Sigmoid colon (tissue), 7 donors: ENCODE data around the gene ROBO1. TPM values are rescaled to one million over a fixed set of nuclear protein-coding genes. Genes with fewer than 3 reads are reported as not detected.
"Not testable (repeated sequence)": the region's sequence is repeated elsewhere in the genome, so short reads cannot be mapped to it uniquely, and the experiment has no call there.

Experiments used
- DNase-seq: peaks from one replicate; pipeline ENCODE4 v3.0.0-alpha.2; 2019
- H3K27ac ChIP-seq, 4 donors: fragments of 200-600 bp; sonication (generic); one replicate each; pipeline ENCODE4 v1.5.1; 2016 to 2019; ENCODE audit warnings: mild to moderate bottlenecking in 1 of 4
- H3K27me3 ChIP-seq, 3 donors: fragments of 200-600 bp; sonication (generic); one replicate each; pipeline ENCODE4 v1.5.1; 2019; ENCODE audit warnings: mild to moderate bottlenecking in 1 of 3
- H3K36me3 ChIP-seq, 4 donors: fragments of 200-600 bp; sonication (generic); one replicate each; pipeline ENCODE4 v1.5.1; 2016 to 2019
- H3K4me1 ChIP-seq, 4 donors: fragments of 200-600 bp; sonication (generic); one replicate each; pipeline ENCODE4 v1.5.1; 2017 to 2019
- H3K4me3 ChIP-seq, 4 donors: fragments of 200-600 bp; sonication (generic); one replicate each; pipeline ENCODE4 v1.5.1; 2017 to 2019; ENCODE audit warnings: mild to moderate bottlenecking in 2 of 4, moderate library complexity in 1 of 4
- H3K9me3 ChIP-seq, 4 donors: fragments of 200-600 bp in 3 of 4; sonication (generic) in 3 of 4; one replicate each; pipeline versions ENCODE4 v1.5.1 to v1.6.1; 2013 to 2019
- EP300 ChIP-seq, 4 donors: sonication (generic); formaldehyde crosslinking; IDR thresholded peaks; one replicate each; pipeline ENCODE4 v1.6.1; 2017; ENCODE audit warnings: antibody characterized with exemption in 4 of 4
- POLR2A ChIP-seq, 2 donors: fragments of 450-650 bp; IDR thresholded peaks; one replicate each; pipeline ENCODE4 v1.6.1; 2016; ENCODE audit warnings: antibody characterized with exemption in 2 of 2, mild to moderate bottlenecking in 2 of 2, moderate library complexity in 2 of 2
- POLR2AphosphoS5 ChIP-seq, 4 donors: sonication (generic); formaldehyde crosslinking; IDR thresholded peaks; one replicate each; pipeline ENCODE4 v1.6.1; 2017; ENCODE audit warnings: antibody characterized with exemption in 4 of 4
- WGBS, 2 donors: extraction: QIAGEN DNeasy Blood & Tissue Kit; methylation state at CpG; one replicate each; pipeline ENCODE4 v1.1.7; 2013; 5-methylcytosine and 5-hydroxymethylcytosine counted together
- intact Hi-C: fragments of 100-400 bp; cut with DNase I; formaldehyde crosslinking; loops from one replicate; pipeline ENCODE4 v1.15.1; 2023
- polyA plus RNA-seq, 3 donors: library from polyadenylated mRNA; stranded (reverse); fragments of 200-250 nt; gene quantifications; one replicate each; pipeline ENCODE4 v1.2.3, GENCODE V29; 2013
- total RNA-seq, 4 donors: library from RNA; depleted of rRNA; stranded (reverse); fragments of >200 nt; gene quantifications; one replicate each; pipeline ENCODE4 v1.1.0, GENCODE V29; 2016
- TF ChIP-seq, protein P1 (sequence below), 4 experiments: fragments of 450-650 bp in 3 of 4; fragments of 200-600 bp in 1 of 4; IDR thresholded peaks; one replicate each; pipeline ENCODE4 v1.5.1; 2016 to 2019; ENCODE audit warnings: antibody characterized with exemption in 4 of 4, mild to moderate bottlenecking in 3 of 4, moderate library complexity in 2 of 4
- donor health status: healthy with polysubstance abuse.
- donor health status: Bipolar disorder and iron deficiency.
- donor health status: healthy.

ROBO1 gene
- total and polyA plus RNA-seq, 7 donors, result 0.69 to 45.7 (median 32.4) TPM

DNA sequence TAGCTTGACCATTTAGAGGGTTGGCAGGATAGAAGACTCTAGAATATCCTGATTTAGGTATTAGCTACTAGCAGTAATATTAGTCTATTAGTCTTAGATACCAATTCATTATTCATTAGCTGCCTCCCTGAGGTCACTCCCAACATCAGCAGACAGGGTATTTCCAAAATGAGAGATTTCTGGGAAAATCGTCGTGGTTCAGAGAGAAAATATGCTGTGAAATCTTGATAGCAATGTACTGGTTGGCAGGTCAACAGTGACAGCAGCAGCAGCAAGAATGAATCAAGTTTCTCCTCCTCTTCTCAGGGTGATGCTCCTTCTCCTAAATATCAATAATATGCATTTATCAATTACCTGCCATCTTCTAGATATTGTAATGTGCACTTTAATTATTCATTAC lies 41.3 kb upstream of the ROBO1 start:
- no peak for DNase-seq
- Histone ChIP-seq H3K9me3 (no peaks in the 10 kb centered on the region), H3K4me3 (no peak overlapping the region), H3K27ac (no peak overlapping the region), H3K36me3 (no peaks in the 10 kb centered on the region), H3K27me3 (no peaks in the 10 kb centered on the region), H3K4me1 (no peaks in the 10 kb centered on the region)
- no peak for TF ChIP-seq POLR2A (IDR thresholded peaks at IDR 0.05)
- TF ChIP-seq, protein P1, sequence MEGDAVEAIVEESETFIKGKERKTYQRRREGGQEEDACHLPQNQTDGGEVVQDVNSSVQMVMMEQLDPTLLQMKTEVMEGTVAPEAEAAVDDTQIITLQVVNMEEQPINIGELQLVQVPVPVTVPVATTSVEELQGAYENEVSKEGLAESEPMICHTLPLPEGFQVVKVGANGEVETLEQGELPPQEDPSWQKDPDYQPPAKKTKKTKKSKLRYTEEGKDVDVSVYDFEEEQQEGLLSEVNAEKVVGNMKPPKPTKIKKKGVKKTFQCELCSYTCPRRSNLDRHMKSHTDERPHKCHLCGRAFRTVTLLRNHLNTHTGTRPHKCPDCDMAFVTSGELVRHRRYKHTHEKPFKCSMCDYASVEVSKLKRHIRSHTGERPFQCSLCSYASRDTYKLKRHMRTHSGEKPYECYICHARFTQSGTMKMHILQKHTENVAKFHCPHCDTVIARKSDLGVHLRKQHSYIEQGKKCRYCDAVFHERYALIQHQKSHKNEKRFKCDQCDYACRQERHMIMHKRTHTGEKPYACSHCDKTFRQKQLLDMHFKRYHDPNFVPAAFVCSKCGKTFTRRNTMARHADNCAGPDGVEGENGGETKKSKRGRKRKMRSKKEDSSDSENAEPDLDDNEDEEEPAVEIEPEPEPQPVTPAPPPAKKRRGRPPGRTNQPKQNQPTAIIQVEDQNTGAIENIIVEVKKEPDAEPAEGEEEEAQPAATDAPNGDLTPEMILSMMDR (IDR thresholded peaks at IDR 0.05), result no peak
- TF ChIP-seq POLR2AphosphoS5 (IDR thresholded peaks at IDR 0.05), result no peak
- TF ChIP-seq EP300 (IDR thresholded peaks at IDR 0.05), result no peak
- 75 to 80% methylated on average over 2 of the region's 2 CpGs for WGBS, 2 donors
- intact Hi-C loops, result no loop called here

DNA sequence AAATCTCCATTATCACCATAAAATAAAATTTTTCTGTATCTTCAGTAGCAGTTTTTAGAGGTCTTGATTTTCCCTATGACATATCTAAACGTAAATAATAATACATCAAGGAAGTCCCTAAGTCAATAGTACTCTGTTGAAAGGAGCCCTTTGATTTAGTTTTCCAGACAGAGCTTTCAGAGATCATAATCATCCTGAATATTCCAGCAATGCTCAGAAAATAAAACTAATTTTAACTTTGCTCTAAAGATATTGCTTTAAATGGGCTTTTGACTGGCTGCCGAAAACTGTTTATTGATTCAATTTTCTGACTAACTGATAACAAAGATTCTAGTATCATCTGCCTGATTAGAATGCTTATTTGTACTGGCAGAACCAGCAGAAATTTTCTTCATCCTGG lies 40.7 kb upstream of the ROBO1 start:
- Histone ChIP-seq H3K27me3 (no peaks in the 10 kb centered on the region), H3K36me3 (no peaks in the 10 kb centered on the region), H3K27ac (no peak overlapping the region), H3K4me1 (no peaks in the 10 kb centered on the region), H3K9me3 (no peaks in the 10 kb centered on the region), H3K4me3 (no peak overlapping the region)
- intact Hi-C loops, result no loop called here
- TF ChIP-seq POLR2A (IDR thresholded peaks at IDR 0.05) (no peak), POLR2AphosphoS5 (IDR thresholded peaks at IDR 0.05) (no peak), EP300 (IDR thresholded peaks at IDR 0.05) (no peak)
- TF ChIP-seq, protein P1 (IDR thresholded peaks at IDR 0.05), result no peak
- WGBS, 2 donors, result 59 to 75% methylated on average over 2 of the region's 2 CpGs
- no peak for DNase-seq

DNA sequence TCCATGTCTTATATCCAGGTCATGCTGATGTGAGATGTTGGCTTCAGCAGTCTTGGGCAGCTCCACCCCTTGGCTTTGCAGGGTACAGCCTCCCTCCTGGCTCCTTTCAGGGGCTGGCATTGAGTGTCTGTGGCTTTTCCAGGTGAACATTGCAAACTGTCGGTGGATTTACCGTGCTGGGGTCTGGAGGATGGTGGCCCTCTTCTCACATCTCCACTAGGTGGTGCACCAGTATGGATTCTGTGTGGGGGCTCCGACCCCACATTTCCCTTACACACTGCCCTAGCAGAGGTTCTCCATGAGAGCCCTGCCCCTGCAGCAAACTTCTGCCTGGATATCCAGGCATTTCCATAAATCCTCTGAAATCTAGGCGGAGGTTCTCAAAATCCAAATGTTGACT lies 22.4 kb upstream of the ROBO1 start:
- H3K27ac ChIP-seq, H3K27me3 ChIP-seq, intact Hi-C loops, DNase-seq, H3K36me3 ChIP-seq, H3K4me3 ChIP-seq, H3K4me1 ChIP-seq, H3K9me3 ChIP-seq: not testable (repeated sequence)
- whole genome bisulfite sequencing, 2 donors, result 80 to 85% methylated on average over 4 of the region's 4 CpGs

DNA sequence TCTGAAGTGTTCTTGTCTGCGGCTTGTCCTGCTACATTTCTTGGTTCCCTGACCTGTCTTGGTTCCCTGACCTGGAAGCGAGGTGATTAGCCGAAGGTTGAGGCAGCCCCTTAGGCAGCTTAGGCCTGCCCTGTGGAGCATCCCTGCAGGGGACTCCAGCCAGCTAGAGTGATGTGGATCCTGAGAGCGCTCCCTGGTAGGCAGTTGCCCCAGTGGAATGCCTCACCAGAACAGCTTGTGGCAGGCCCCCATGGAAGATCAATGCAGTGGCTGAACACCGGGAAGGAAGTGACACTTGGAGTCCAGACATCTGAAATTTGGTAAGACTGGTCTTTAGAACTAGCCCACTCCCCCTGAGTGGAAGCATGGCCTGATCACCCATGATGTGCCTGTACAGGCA lies 5.5 kb upstream of the ROBO1 start:
- WGBS, 2 donors, result 93 to 94% methylated on average over 5 of the region's 5 CpGs
- intact Hi-C loops, result no loop called here
- Histone ChIP-seq H3K36me3 (no peaks in the 10 kb centered on the region), H3K9me3 (no peaks in the 10 kb centered on the region), H3K4me1 (no peaks in the 10 kb centered on the region), H3K27me3 (no peaks in the 10 kb centered on the region), H3K4me3 (no peak overlapping the region), H3K27ac (no peak overlapping the region)
- no peak for TF ChIP-seq POLR2A (IDR thresholded peaks at IDR 0.05)
- no peak for TF ChIP-seq POLR2AphosphoS5 (IDR thresholded peaks at IDR 0.05)
- TF ChIP-seq EP300 (IDR thresholded peaks at IDR 0.05), result no peak
- TF ChIP-seq, protein P1 (IDR thresholded peaks at IDR 0.05), result no peak
- no peak for DNase-seq

DNA sequence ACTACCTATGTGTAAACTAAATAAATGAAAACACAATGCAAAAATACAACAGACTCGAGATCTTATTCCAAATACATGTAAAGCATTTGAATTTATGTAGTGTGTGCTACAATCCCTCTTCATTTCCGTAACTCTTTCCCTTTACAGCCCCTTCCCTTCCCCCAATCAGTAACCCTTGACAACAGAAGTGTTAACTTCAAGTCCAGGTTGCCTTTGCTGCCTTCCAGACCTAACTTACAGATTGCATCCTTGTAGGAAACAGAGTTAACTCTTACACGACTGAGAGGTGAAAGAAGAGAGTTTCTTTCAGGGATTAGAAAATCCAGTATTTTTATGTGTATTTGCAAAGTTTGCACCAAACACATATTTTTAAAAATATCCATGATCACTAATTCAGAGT lies 1.4 kb upstream of the ROBO1 start:
- 21 to 31% methylated on average over 3 of the region's 3 CpGs for WGBS, 2 donors
- TF ChIP-seq, protein P1 (IDR thresholded peaks at IDR 0.05), result no peak
- TF ChIP-seq EP300 (IDR thresholded peaks at IDR 0.05) (no peak), POLR2A (IDR thresholded peaks at IDR 0.05) (no peak)

More for the DNA sequence above, 1.4 kb upstream of the ROBO1 start:
- Histone ChIP-seq H3K9me3 (no peaks in the 10 kb centered on the region), H3K27ac (no peak overlapping the region), H3K4me1 (peaks cover 0 to 18% (median 17%) of the 10 kb centered on the region in 4 donors), H3K27me3 (peaks cover 4 to 33% (median 4%) of the 10 kb centered on the region in 3 donors), H3K36me3 (no peaks in the 10 kb centered on the region), H3K4me3 (no peak overlapping the region)
- intact Hi-C loops, result no loop called here
- DNase-seq, result no peak
